GM18507 (cell line): ENCODE data around the gene TIMM23B.
"Not testable (repeated sequence)": the region's sequence is repeated elsewhere in the genome, so short reads cannot be mapped to it uniquely, and the experiment has no call there.

Experiments
- DNase-seq: peaks from one replicate; pipeline ENCODE4 v3.0.0; 2011; ENCODE audit warnings: low read depth; ENCODE audit not compliant: insufficient read length; ENCODE audit errors: extremely low spot score
- FAIRE-seq: peaks from 2 replicates; lab custom pipeline; 2011; peaks lifted over from hg19 to GRCh38; lab: Jason Lieb, UNC

Gene TIMM23B

GRCh38 chr10:49970331-49970857, 28.5 kb downstream of the TIMM23B start:
- not testable (repeated sequence) for DNase-seq, FAIRE-seq

GRCh38 chr10:49971466-49971865, 29.6 kb downstream of the TIMM23B start:
- not testable (repeated sequence) for FAIRE-seq, DNase-seq

GRCh38 chr10:49972094-49972493, 30.2 kb downstream of the TIMM23B start:
- not testable (repeated sequence) for FAIRE-seq

GRCh38 chr10:49977756-49978155, 35.9 kb downstream of the TIMM23B start:
- not testable (repeated sequence) for FAIRE-seq, DNase-seq

More at GRCh38 chr10:49972094-49972493, 30.2 kb downstream of the TIMM23B start:
- DNase-seq: not testable (repeated sequence)

GRCh38 chr10:49987207-49987606, 45.4 kb downstream of the TIMM23B start:
- not testable (repeated sequence) for DNase-seq, FAIRE-seq

GRCh38 chr10:49988376-49988775, 46.5 kb downstream of the TIMM23B start, which contains the start of gene AGAP6:
TSS of gene AGAP6 (plus strand) at chr10:49988406. CDS start at chr10:49988716, 310 bp downstream.
- DNase-seq, FAIRE-seq: not testable (repeated sequence)

DNA sequence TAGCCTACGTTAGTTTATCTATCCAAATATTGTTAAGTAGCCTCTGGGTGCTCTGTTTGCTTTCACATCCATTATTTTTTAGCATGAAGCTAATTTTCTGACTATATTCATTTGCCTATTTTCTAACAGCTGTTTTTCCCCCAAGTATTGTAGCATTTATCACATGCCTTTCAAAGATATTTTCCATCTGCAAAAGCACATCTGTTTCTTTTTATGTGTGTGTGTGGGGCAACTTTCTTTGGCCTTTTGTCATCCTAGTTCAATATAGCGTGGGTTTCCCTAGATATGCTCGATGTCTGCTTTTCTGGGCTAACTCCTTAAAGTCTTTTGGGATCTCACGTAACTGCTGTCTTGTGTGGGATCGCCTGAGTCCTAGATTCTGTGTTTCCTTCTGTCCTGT, 53.5 kb downstream of the TIMM23B start:
- not testable (repeated sequence) for DNase-seq, FAIRE-seq

- not testable (repeated sequence) for FAIRE-seq, DNase-seq
Measured at GRCh38 chr10:50014024-50014423, 72.2 kb downstream of the TIMM23B start.

DNA sequence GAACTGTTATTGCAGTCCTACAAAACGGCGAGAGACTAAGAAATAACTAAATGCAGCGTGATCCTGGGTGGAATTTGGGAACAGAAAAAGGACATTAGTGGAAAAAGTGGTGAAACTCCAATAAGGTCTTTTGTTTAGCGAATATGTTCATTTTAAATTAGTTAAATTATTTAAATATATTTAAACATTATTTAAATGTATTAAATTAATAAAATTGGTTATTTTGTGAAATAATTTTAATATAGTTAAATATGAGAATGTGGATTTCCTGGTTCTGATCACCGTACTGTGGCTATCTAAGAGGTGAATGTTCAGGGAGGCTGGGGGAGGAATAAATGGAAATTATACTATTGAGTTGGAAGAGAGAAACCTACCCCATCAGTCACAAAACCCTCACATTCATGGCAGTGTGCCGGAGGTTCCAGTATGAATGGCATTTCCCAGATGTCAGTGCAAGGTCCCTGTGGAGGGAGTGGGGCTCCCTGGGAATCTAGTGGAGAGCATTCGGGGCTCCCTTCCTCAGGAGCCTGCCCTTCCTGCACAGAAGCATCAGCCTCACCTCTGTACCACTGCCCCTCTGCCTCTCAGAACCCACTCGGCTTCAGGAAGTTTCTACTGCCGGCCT, 73.9 kb downstream of the TIMM23B start:
- not testable (repeated sequence) for FAIRE-seq, DNase-seq

DNA sequence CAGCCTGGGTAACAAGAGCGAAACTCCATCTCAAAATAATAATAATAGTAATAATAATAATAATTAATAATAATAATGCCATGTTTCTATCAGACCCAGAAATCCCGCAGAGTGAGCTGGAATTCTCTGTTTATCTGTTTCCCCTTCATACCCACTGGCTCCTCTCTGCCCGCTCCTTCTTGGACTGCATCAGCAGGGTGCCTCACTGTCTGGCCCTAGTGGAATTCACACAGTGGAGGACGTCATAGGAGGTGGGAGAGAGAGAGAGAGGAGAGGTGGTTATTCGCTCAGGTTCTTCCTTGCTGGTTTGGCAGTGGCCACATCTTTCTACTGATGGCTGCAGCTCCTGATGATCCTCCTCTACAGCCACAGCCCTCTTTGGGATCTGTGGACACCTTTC, 75.1 kb downstream of the TIMM23B start:
- DNase-seq, FAIRE-seq: not testable (repeated sequence)

DNA sequence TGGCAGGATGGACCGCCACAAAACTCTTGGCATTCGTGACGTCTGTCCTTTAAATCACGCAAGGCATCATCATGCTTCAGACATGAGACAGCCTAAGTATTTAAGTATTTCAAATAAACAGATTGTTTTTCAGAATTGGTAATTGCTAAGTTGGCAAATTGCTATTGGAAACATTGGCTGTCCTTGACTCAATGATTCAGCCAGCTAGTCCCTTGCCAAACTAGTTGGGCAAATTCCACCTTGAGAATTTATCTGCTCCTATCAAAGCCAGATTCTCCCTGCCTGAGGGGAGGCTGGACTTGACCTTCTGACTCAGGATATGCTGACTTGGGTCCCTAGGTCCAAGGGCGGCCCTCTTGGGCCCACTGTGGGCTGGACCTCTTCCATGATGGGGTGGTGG, 75.8 kb downstream of the TIMM23B start:
- DNase-seq, FAIRE-seq: not testable (repeated sequence)

GRCh38 chr10:50019279-50019678, 77.4 kb downstream of the TIMM23B start:
- FAIRE-seq, DNase-seq: not testable (repeated sequence)

DNA sequence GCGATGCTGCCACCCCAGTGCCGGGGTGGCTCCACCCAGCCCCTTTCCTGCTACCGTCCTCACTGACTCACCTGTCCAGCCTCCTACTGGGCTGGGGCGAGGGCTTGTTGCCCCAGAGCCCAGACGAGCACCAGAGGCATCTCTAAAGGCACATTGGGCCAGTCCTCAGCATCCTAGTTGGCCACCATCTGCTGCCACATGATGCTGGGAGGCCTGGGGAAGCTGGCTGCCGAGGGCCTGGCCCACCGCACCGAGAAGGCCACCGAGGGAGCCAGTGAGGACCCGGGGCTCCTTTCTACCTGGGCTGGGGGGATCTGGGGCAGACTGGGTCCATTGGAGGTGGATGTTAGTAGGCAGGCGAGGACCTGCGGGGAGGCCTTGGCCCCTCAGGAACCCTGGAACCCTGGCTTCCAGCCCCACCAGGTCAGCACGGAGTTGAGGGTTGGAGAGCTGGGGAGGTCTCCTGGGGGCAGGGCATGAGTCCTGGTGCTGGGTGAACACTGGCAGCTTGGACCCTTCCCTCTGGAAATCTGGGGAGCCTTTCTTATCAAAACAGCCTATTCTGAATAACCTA, 78.7 kb downstream of the TIMM23B start:
- DNase-seq, FAIRE-seq: not testable (repeated sequence)

DNA sequence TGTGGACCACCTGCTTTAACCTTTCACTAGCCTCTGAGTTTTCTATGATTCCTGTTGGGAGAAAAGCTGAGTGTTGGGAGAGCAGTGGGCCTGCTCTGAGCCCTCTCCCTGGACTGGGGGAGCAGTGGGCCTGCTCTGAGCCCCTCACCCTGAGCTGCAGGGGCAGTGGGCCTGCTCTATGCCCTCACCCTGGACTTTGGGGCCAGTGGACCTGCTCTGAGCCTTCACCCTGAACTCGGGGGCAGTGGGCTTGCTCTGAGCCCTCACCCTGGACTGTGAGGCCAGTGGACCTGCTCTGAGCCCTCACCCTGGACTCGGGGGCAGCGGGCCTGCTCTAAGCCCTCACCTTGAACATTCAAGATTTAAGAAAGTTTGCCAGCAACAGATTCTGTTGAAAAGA, 79.8 kb downstream of the TIMM23B start:
- no peak for DNase-seq
- FAIRE-seq: no peak
